ENCODE data around the gene COX4I1.

GRCh38 chr16:85838381-85838780 is 38.9 kb downstream of the COX4I1 start:
- TF ChIP-seq ARNT (IDR thresholded peaks at IDR 0.05) (no peak), ZNF384 (IDR thresholded peaks at IDR 0.05) (no peak), SUZ12 (IDR thresholded peaks at IDR 0.05) (no peak), NFRKB (IDR thresholded peaks at IDR 0.05) (no peak), BHLHE40 (IDR thresholded peaks at IDR 0.05; ENCODE audit: borderline replicate concordance) (no peak), FOXA1 (IDR thresholded peaks at IDR 0.05) (no peak)
- TF ChIP-seq, protein P1, sequence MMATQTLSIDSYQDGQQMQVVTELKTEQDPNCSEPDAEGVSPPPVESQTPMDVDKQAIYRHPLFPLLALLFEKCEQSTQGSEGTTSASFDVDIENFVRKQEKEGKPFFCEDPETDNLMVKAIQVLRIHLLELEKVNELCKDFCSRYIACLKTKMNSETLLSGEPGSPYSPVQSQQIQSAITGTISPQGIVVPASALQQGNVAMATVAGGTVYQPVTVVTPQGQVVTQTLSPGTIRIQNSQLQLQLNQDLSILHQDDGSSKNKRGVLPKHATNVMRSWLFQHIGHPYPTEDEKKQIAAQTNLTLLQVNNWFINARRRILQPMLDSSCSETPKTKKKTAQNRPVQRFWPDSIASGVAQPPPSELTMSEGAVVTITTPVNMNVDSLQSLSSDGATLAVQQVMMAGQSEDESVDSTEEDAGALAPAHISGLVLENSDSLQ (IDR thresholded peaks at IDR 0.05): no peak

Measured in HEK293T (cell line).